Hematopoietic multipotent progenitor cell treated with erythropoietin and hydrocortisone succinate and interleukin-3 and kit ligand, for 8 days (in vitro differentiated cells): ENCODE results near the gene SUCNR1.
A peak's percentile ranks its signal among the peaks of the same experiment; 100 is the strongest.
"Not testable (repeated sequence)": the region's sequence is repeated elsewhere in the genome, so short reads cannot be mapped to it uniquely, and the experiment has no call there.

Experiments used
- DNase-seq: peaks from one replicate; pipeline ENCODE4 v3.0.0-alpha.2; 2015

SUCNR1 gene

DNA sequence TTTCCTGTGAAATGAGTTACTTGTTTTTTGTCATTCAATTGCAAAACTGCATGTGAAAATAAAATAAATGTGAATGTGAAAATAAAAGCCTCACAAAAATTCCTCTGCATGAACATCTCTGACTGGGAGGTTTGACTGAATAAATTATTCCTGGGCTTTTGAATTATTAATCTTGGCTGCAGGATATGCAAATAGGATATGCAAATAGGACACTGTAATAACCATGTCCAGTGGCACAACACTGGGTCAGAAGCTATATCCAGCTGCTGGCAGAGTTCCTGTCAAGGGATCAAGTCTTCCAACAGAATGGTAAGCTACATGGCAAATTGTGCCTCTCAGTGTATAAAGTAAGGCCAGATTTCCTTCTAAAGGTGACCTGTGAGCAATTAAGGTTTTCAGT lies at the start of gene SUCNR1:
Gene SUCNR1, plus strand, starts transcription at position 246 of the 400 bp plus-strand sequence. CDS start 6,250 bp downstream, outside the sequence.
- DNase-seq = peak; percentile 25

GRCh38 chr3:151827816-151828215 lies 45.6 kb upstream of the SUCNR1 start:
- no peak for DNase-seq

- no peak for DNase-seq
These were observed 37.5 kb upstream of the SUCNR1 start for GRCh38 chr3:151835751-151836525.

DNA sequence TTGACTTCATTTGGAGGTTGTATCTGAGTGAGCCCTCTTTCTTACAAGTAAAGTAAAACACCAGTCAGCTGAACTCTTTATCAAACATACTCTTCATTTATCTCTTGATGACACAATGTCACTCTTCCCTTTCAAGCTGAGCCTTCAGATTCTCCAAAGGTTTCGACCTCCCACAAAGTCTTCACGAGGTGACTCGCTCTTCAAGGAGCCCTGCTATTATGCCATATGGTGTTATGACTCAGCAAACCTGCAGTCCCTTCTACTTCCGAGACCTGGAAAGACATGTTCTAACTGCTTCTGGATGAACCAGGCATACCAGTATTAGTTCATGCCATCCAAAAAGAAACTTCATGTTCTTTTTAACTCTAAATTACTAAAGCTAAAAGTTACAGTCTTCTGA lies 36.4 kb upstream of the SUCNR1 start:
- DNase-seq = peak; percentile 63

- DNase-seq = peak; percentile 84
These were observed 34.7 kb upstream of the SUCNR1 start for GRCh38 chr3:151838574-151839312.

GRCh38 chr3:151839313-151839631 lies 34.2 kb upstream of the SUCNR1 start:
- no peak for DNase-seq

DNA sequence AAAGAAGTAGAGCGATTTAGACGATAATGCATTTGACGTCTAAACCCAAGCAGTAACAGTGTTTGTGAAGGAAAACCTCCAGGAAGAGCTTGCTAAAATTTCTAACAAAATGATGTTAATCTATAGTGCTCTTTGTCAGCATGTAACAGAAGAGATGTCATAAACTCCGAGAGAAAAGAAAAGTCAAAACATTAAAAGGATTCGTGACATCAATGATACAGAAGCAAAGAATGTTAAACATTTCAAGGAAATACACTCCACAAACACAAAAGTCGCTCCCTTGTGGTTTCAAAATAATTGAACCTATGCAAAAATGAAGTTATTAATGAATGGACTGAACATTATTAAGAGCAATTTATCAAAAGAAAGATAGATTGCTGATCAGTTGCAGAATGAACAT lies 31.6 kb upstream of the SUCNR1 start:
- DNase-seq = no peak

GRCh38 chr3:151843275-151843674 lies 30.2 kb upstream of the SUCNR1 start:
- peak; percentile 26 for DNase-seq

DNA sequence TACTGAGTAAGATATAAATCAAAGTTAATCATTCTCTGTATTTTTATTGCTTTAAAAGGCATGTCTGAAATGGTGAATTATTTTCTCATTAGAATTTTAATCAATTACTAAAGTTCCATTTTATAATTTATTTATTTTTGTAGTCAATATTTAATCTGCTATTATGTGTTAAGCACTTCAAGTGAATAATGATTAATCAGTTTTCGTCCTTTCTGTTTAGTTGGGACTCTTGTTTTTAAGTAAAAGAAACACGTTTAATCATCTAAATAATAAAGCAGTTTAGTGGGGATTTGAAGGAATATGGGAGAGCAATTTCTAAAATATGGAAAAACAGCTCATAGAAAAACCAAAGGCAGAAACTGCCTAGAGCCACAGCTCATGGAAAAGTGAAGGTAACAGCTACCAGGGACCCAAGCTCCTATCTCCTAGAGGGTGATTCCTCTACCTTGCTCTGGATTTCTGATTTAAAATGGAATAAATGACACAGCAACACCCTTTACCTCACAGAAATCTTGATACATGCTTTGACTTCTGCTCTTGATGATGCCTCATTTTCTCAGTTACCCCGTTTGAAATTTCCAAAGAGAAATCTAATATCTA lies 28.0 kb upstream of the SUCNR1 start:
- no peak for DNase-seq

DNA sequence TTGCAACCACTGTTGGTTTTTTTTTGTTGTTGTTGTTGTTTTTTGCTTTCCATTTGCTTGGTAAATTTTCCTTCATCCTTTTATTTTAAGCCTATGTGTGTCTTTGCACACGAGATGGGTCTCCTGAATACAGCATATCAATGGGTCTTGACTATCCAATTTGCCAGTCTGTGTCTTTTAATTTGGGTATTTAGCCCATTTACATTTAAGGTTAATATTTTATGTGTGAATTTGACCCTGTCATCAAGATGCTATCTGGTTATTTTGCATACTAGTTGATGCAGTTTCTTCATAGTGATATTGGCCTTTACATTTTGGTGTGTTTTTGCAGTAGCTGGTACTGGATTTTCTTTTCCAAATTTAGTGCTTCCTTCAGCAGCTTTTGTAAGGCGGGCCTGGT lies 23.4 kb upstream of the SUCNR1 start:
- DNase-seq = not testable (repeated sequence)

GRCh38 chr3:151852074-151852811 lies 21.2 kb upstream of the SUCNR1 start:
- DNase-seq = peak; percentile 89

DNA sequence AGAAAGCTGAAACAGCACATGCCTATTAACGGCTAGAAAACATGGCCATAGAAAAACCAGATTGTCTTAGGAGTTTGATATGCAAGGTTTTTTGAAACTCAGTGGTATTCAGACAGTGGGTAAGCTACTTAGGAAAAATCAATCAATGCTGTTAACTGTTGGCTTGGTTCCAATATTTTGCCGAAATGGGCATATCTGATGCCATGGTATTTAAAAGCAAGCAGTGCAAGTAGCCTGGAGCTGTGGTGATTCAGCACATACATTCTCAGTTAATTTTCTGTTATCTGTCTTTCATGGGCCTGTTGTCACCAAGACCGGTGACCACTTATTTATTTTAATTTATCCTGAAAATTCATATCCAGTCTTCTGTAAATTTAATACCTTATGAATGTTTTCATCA lies 17.3 kb upstream of the SUCNR1 start:
- DNase-seq = no peak

- no peak for DNase-seq
These were observed 16.8 kb upstream of the SUCNR1 start for GRCh38 chr3:151856641-151857040.

DNA sequence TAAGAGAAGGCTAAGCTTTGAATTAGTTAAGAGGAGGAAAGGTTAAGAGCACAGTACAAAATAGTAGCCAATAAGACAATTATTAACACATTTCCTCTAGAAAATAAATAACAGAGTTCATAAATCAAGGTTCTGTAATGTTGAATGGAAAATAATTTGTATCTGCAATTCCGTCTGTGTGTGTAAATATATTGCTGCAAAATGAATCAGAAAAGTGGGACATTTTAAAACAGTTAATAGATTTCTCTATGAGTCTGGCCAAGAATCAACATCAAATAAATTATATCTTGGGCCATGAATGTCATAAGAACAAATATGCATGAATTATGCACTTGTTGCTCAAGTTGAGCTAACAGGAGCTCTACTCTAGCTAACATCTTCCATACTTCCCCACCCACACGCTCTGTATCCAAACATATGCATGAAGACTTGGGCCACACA lies 14.2 kb upstream of the SUCNR1 start:
- DNase-seq = no peak

DNA sequence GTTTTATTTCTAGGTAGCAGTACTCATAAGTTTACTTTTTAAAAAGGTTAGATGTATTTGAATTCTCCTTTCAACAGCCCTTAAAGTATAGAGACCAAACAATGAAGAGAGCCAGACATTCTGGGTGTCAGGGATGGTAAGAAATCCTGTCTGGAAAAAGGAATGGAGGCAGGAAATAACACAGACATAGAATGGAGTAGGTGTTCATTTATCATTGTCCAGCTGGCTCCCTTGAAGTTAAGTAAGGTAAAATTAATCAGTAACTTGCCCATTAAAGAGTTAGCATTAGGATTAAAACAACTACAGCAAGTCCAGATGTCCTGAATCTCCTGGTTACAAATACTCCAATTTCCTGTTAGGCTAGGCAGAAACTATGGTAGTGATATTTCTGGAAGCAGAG lies 13.5 kb upstream of the SUCNR1 start:
- DNase-seq = no peak

DNA sequence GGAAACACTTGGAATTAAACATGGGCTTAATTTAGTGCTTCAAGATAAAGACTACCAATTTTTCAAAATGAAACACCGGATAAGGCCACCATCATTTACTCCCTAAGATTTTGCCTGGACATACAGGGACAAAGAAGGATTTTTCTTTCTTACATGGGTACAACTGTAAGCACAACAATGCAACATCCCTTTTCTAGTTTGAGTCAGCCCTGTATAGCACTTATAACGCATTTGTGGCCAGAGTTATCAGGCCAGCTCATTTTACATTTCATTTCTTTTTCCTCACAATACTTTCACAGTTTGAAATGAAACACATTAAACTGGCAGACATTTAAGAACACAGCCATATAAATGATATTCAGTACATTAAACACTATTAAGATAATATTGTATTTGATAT lies 9.8 kb upstream of the SUCNR1 start:
- DNase-seq = no peak

GRCh38 chr3:151864423-151865101 lies 8.9 kb upstream of the SUCNR1 start:
- no peak for DNase-seq

DNA sequence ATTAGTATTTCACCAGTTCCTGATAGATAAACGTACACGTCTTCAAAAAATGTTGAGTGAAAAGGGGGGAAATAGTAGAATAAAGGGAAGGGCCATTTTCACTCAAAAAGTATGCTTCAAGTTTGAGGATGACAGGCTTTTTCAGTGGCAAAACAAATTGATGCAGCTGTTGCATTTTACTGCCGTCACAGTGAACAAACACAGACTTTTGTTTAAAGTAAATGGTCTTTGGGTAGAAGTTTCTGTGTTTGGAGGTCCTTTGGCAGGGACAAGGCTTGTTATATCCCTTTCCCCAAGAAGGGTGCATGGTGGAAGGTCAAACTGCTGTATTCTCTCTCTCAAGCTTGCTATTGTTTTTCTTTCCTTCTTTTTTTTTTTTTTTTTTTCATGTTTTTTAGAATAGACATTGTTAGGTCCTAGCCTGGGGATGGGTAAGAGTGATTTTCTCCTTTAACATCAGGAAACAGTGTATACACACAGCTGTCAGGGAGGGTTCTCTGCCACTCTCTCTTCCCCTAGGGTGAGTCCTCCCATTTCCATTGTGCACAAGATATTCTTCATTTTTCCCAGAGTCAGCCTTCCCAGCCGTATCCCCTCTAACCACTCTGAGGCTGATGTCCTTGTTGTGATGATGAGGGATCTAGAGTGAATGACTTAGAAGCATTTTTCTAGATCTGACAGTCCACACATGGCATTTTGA lies 6.6 kb upstream of the SUCNR1 start:
- no peak for DNase-seq

- DNase-seq = no peak
These were observed 5.8 kb upstream of the SUCNR1 start for GRCh38 chr3:151867666-151868065.

DNA sequence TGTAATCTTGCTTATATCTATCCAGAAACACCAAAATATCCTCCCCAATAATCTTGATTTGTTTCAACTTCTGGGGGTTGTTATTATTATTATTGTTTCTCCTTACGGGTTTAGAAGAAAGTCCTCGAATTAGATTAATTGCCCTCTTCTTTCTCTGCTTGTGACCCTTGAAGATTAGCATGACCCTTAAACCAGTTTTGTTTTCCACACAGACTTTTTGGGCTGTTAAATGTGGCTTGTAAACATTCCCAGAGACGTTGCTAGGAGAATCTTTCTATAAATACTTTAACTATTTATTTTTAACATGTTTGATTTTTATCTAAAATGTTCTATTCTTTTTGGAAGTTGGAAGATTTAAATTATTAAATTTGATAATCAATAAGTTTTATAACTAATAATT lies 4.3 kb upstream of the SUCNR1 start:
- DNase-seq = no peak

DNA sequence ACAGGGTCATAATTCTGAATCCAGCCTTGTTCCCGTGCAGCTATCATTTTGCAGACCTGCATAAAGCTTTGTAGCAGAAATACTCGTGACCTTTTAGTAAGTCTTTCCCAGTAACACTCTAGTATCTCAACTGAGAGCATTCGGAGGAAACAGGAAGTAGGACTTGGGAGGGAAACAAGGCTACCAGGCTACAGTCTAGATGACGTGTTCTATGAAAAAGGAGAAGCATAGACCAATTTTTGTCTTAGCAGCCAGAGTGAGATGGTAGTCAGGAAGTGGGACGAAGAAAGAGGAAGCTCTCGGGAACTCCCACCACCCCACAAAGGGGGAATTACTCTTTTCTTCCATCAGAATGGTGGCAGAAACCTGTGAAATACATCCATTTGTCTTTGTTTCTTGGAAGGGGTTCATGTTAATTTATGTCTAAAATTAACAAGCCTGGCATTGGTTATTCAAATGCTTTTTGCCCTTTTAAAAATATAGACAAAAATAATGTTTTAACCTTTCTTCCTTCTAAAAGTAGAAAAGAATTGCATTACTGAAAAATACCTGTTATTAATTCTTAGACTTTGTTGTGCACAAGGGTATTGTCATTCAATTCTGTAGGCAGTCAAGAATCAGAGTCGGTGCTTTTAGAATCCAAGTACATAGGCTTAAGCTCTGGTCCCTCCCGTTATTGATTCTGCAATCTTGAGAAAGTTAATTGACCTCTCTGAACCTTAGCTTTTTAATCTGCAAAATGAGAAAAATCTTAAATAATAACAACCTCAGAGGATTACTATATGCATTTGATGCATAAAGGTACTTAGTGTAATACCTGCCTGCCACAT lies 1.6 kb upstream of the SUCNR1 start:
- DNase-seq = peak; percentile 75
